Measurements from ENCODE around the gene NHS. TPM values are rescaled to one million over a fixed set of nuclear protein-coding genes. Genes with fewer than 3 reads are reported as not detected.
A peak's percentile ranks its signal among the peaks of the same experiment; 100 is the strongest.

NHS gene
- total RNA-seq (2014; rRNA removed; shearing (Covaris generic); ENCODE audit: low replicate concordance) = 2.4 TPM in 2 replicates

DNA sequence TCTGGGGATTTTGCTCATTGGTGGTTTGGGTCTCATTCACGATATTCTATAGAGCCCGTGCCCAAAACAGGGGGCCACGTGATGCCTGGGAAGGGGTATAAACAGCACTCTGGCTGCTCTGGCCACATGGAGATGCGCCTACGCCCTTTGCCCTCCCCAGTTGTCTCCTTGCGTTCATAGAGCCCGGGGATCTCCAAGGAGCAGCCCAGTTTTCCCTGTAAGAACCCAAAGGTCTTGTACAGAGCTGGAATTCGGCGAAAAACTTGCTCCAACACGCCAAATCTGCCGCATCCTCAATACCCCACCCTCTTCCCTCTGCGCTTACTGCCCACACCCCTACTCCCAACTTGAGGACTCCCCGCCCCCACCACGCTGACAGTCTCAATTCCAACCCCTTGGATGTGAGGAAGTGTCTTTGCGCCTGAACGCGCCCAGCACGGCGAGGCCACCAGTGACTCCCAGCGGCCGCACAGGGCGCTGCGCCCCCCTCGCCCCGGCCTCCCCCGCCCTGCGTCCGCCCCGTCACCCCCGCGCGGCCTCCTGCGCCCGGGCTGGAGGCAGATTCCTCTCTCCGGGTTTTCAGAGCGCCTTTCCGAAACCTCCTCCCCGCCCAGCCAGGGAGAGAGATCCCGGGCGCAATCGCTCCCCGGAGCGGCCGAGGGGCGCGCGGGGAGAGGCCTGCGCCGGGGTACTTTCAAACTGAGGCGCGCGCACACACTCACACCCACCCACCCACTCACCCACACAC lies at the start of gene NHS:
Gene NHS (plus strand): TSS at position 582 of the 748 bp plus-strand sequence. CDS start 558 bp downstream, outside the sequence.
- DNase-seq (ENCODE audit: low read depth) = peak; percentile 65
- in situ Hi-C loops (cut with HindIII; ENCODE audit: low pct_unique_long_range_greater_than_20kb, low sequenced_read_pairs) = no loop called here

DNA sequence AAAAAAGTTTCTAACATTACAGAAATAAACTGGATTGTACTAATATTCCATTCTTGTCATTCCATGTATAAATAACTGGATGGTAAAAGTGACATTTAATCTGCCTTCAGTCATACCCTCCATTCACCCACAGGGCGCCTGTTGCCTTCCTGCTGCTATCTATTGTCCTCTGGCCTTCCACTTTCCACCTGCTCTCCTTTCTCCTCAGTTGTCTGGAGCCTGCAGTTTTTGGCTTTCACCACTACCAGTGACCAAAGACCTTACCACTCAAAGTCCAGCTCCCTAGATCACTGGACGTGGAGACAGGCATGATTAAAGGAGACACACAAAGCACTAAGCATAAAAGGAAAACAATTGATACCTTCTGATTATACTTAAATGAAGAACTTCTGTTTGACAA lies 46.2 kb upstream of the NHS start:
- in situ Hi-C loops (cut with HindIII; ENCODE audit: low pct_unique_long_range_greater_than_20kb, low sequenced_read_pairs) = no loop called here
- DNase-seq (ENCODE audit: low read depth) = no peak

DNA sequence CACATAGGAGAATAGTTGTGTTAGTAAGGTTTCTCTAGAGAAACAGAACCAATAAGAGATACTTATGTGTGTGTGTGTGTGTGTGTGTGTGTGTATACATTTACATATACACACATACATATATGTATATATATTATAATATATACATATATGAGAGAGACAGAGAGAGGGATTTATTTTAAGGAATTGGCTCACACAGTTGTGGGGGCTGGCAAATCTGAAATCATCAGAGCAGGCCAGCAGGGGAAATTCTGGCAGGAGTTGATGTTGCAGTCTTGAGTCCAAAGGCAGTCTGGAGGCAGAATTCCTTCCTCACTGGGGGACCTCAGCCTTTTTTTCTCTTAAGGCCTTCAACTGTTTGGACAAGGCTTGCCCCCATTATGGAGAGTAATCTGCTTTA lies 38.6 kb upstream of the NHS start:
- in situ Hi-C loops (cut with HindIII; ENCODE audit: low pct_unique_long_range_greater_than_20kb, low sequenced_read_pairs) = no loop called here

DNA sequence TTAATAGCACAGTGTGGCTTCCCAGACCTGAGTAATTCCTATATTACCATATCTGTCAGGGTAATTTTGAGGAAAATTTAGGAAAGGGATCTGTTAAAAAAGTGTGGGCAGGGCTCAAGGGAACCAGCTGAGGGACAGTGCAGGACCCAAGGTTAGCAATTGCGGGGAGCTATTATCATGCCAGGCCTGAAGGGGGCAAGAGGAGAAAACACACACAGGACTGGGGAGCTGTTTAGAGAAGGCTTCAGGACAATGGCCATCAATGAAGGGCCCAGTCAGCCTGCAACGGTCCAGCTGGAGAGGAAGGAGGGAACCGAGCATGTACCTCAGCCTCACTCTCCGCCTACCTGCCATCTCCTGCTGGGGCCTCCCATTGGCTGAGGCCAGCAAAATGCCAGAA lies 19.0 kb upstream of the NHS start:
- DNase-seq (ENCODE audit: low read depth) = no peak
- in situ Hi-C loops (cut with HindIII; ENCODE audit: low pct_unique_long_range_greater_than_20kb, low sequenced_read_pairs) = no loop called here

More for the DNA sequence above, 38.6 kb upstream of the NHS start:
- DNase-seq (ENCODE audit: low read depth) = no peak

DNA sequence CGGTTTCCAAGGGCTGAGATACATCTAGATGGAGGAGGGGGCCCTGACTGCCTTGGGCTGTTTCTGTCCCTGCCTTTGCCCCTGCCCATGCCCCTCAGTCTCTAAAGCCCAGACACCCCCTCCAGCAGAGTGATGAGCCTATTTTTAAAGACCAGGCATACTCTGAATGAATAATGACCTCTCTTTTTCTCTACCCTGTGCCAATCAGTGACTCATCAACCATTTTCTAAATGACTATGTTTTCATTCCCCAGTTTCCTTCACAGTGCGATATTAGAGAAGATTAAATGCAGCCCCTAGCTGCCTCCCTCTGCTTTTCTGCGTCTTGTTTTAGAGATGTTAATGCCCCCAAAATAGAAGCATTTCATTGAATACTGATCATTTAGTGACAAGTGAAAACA lies 15.5 kb upstream of the NHS start:
- in situ Hi-C loops (cut with HindIII; ENCODE audit: low pct_unique_long_range_greater_than_20kb, low sequenced_read_pairs) = no loop called here
- DNase-seq (ENCODE audit: low read depth) = no peak

DNA sequence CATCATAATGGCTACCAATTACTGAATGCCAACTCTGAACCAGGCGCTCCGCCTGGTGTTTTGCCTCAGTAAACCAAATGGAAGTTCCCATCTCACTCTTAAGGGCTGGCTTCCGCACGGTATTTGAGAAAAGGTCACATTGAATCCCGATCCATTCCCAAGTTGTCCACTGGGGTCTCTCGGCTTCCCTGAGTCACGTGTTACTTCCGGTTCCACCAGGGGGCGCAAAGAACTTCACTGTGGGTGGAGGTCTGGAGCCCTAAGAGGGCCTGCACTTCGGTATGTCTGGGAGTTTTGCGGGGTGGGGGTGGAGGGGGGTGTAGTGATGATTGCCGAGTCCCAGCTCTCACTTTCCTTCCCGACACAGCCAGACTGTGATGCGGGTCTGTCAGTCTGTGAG lies 13.4 kb upstream of the NHS start:
- no peak for DNase-seq (ENCODE audit: low read depth)
- in situ Hi-C loops (cut with HindIII; ENCODE audit: low pct_unique_long_range_greater_than_20kb, low sequenced_read_pairs) = no loop called here

DNA sequence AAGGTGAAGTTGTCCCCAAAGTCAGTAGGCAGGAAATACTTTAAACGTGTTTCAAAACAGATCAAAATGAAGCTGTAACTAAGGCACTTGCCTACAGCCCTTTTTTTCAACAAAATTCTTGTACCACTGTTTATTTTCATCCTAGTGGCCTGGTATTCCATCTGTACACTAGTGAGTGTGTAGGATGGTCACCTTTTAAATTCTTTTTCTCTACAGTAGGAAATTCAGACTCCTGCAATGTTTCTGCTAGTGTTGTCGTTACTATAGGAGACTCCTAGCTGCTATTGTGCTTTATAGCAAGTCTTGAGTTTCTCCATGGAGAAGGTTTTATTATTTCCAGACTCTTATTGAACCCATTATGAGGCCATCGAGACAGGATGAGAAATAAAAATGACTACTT lies 7.0 kb upstream of the NHS start:
- no peak for DNase-seq (ENCODE audit: low read depth)

DNA sequence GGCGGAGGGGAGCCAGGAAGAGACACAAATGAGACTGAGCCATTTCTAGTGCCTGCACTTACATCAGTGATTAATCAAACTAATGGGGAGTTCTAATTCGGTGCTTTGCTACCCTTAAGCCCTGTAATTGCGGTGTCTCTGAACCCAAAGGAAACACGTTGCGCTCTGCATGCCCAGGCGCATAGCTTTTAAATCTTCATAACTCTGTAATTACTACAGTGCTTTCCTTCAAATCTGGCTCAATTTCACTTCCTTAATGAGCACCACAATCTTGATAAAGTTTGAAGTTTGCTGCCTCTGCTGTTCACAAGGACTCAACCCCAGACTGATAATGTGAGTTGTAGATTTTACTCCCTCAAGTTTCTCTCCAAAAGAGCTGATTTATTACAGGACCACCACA lies 5.7 kb upstream of the NHS start:
- no peak for DNase-seq (ENCODE audit: low read depth)
- in situ Hi-C loops (cut with HindIII; ENCODE audit: low pct_unique_long_range_greater_than_20kb, low sequenced_read_pairs) = no loop called here

More for the DNA sequence above, 7.0 kb upstream of the NHS start:
- in situ Hi-C loops (cut with HindIII; ENCODE audit: low pct_unique_long_range_greater_than_20kb, low sequenced_read_pairs) = no loop called here

DNA sequence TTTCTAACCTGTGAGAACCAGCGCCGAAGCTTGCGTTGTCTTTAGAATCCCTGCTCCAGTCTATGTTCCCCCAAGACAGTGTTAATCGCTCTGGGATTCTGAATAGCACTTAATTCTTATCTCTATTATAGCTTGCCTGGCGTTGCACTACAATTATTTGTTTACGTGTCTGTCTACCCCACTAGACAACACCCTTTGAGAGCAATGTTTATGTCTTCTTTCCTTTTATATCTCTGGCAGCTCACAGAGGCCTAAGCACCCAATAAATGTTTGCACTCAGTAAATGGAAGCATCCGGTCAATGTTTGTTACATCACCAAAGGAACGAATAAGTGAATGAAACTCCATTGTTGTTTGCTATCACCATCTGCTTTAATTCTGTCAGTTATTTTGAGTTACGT lies 4.8 kb upstream of the NHS start:
- DNase-seq (ENCODE audit: low read depth) = no peak
- in situ Hi-C loops (cut with HindIII; ENCODE audit: low pct_unique_long_range_greater_than_20kb, low sequenced_read_pairs) = no loop called here

DNA sequence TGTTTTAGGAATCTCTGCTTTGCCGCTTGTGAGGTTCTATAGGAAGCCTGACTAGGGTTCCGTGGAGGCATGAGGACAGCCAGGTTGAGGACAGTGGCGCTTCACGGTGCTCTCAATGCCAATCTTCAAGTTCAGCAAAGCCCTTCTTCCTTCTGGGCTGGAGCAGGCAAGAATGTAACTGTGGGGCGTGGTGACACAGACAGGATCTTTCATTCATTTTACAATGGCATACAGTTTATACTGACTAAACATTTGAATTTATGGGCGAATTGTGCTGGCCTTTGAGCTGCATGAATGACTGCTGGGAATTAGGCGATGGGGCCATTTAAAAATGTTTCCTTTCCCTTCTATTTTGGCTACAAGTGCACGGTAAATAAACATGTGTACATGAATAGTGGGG lies 2.9 kb upstream of the NHS start:
- no peak for DNase-seq (ENCODE audit: low read depth)
- in situ Hi-C loops (cut with HindIII; ENCODE audit: low pct_unique_long_range_greater_than_20kb, low sequenced_read_pairs) = no loop called here

DNA sequence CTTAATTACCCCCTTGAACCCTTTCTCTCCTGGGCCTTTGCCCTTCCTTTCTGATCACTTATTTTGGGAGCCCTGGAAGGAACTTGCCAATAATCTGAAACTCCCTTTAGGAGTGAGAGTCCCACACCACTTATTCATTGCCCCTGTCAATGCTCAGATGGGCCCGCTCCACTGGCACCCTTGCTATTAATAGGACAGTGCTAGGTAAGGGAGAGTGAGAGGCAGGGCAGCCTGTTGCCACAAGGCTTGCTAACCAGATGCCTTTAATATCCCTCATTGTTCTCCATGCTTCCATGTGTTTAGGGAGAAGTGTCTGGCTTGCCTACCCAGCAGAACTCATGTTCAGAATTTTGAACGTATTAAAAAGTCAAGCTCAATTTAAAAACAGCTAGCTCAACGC lies 1.7 kb upstream of the NHS start:
- in situ Hi-C loops (cut with HindIII; ENCODE audit: low pct_unique_long_range_greater_than_20kb, low sequenced_read_pairs) = no loop called here
- no peak for DNase-seq (ENCODE audit: low read depth)

DNA sequence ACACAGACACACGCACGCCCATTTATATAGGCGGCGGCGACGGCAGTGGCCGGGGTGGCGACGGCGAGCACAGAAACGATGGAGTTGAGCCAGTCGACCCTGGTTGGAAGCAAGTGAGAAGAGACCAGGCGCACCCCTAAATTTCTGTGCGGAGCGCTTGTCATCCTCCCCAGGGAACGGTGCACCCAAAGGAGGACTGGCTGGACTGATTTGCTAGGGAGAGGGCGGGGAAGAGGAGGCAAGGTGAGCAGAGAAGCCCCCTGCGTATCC lies 302 bp downstream of the NHS start:
- DNase-seq (ENCODE audit: low read depth) = no peak
- in situ Hi-C loops (cut with HindIII; ENCODE audit: low pct_unique_long_range_greater_than_20kb, low sequenced_read_pairs) = no loop called here

DNA sequence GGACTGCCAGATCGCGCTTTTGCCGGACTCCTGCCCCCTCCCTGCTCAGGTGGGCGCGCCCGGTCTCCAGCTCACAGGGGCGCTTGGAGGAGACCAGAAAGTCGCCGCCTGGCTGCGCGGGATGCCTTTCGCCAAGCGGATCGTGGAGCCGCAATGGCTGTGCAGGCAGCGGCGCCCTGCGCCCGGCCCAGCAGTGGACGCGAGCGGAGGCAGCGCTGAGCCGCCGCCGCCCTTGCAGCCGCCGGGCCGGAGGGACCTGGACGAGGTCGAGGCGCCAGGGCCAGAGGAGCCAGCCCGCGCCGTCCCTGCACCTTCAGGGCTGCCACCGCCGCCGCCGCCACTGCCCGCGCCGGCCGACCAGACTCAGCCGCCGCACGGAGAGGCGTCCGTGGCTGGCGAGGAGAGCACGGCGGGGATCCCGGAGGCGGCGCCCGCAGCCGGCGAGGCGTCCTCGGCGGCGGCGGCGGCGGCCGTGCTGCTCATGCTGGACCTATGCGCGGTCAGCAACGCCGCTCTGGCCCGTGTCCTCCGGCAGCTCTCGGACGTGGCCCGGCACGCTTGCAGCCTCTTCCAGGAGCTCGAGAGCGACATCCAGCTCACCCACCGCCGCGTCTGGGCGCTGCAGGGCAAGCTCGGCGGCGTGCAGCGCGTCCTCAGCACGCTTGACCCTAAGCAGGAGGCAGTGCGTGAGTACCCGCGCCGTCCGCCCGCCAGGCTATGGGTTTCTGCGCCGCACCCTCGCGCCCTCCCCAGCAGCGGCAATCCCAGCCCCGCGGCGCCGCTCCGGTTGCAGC lies 834 bp downstream of the NHS start:
- DNase-seq (ENCODE audit: low read depth) = peak; percentile 46
- in situ Hi-C loops (cut with HindIII; ENCODE audit: low pct_unique_long_range_greater_than_20kb, low sequenced_read_pairs) = no loop called here

DNA sequence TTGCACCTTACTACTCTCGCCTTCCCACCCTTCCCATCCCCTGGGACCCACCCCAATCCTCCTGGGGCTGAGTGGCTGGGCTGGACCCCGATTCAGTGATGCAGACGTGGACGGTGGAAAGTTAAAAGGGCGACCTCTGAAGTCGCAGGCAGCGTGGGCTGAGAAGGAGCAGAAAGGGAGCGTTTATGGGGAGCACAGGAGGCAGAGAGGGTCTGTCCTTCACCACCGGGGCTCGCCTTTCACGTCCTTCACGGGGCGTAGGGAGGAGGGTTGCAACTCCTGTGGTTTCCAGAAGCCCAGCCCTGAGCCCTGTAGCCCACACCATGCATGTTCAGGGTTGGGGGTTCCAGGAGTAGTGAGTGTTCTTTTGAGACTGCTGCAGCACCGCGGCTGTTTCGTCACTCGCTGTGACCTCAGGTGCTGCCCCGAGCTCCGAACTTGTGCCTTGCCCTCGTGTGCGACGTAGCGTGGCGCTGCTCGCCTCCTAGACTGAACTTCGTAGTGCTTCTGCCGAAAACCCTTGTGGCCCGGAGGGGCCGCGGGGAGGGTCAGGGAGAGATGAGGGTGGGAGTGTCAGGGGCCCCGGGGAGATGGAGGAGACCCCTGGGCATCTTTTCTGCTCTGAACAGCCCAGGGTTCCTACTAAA lies 1.6 kb downstream of the NHS start:
- in situ Hi-C loops (cut with HindIII; ENCODE audit: low pct_unique_long_range_greater_than_20kb, low sequenced_read_pairs) = no loop called here
- DNase-seq (ENCODE audit: low read depth) = peak; percentile 40

DNA sequence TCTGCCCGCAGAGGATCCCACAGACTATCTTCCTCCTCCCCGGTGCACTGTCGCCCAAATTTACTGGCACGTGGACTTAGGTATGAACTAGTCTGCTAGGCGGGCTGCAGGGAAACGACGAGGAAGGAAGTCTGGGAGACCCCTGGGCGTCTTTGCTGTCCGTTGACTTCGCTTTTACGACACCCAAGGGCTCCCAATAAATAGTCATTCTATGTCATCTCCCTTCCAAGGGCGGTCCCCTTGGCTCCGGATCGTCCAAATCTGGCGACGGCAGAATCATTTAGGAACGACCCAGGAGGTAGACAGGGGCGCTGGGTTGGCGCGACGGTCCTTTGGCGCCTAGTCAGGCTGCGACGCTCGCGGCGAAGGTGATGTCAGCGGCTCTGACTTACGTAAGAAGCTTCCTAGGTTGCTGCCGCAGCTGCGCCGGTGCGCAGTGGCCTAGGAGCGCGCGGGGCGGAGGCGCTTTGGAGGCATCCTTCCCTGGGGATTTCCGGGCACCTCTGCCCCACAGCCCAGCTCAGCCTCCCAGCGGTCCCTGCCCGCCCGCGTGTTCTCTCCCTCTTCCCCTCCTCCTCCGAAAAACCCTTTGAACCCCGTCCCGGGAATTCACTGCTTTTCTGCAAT lies 2.2 kb downstream of the NHS start:
- in situ Hi-C loops (cut with HindIII; ENCODE audit: low pct_unique_long_range_greater_than_20kb, low sequenced_read_pairs) = no loop called here

DNA sequence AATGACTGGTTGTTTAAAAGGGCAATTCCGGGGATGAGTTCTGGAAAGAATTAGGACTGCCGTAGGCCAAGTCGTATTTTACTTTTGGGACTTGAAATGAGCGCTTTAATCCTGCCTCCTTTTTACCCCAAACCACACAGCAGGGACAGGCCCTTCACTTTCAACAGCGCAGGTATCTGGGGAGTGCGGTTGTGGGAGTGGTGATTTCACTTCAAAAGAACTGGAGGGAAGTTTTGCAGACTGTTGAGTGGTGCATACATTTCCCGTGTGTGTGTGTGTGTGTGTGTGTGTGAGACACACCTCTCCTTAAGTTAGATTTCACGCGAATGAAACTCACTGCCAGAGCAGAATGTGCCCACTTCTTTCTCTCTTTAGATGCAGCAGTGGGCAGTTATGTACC lies 2.8 kb downstream of the NHS start:
- no peak for DNase-seq (ENCODE audit: low read depth)
- in situ Hi-C loops (cut with HindIII; ENCODE audit: low pct_unique_long_range_greater_than_20kb, low sequenced_read_pairs) = no loop called here

More for the DNA sequence above, 2.2 kb downstream of the NHS start:
- peak; percentile 69 for DNase-seq (ENCODE audit: low read depth)

DNA sequence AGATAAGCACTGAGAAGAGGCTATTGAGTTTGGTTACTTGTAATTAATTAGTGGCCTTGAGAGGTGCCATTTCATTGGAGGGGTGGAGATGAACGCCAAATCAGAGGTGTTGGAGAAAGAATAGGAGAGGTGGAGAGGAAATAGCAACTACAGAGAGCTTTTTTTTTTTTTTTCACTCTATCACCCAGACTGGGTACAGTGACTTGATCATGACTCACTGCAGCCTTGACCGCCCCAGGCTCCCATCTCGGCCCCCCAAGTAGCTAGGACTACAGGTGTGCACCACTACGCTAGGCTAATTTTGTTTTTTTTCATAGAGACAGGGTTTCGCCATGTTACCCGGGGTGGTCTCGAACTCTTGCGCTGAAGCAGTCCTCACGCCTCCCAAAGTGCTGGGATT lies 5.2 kb downstream of the NHS start:
- in situ Hi-C loops (cut with HindIII; ENCODE audit: low pct_unique_long_range_greater_than_20kb, low sequenced_read_pairs) = no loop called here
- DNase-seq (ENCODE audit: low read depth) = no peak

DNA sequence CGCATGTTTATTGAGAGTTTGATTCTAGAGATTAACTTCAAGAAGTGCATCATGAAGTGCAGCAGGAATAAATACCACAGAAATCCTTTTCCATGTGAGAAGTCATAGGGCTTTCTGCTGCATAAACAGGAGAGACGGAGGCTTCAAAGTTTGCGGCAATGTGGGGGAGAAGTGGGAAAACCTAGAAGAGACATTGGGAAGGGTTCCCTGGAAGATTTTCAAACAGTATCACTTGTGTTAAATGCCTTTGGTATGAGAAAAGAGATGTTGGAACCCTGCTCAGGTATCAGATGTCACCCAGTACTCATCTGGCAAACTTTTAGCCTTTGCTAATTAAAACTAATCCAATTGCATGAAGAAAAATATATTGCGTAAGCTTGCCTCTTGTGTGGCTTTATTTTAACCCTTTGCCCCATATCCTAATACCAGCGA lies 15.4 kb downstream of the NHS start:
- DNase-seq (ENCODE audit: low read depth) = no peak
- in situ Hi-C loops (cut with HindIII; ENCODE audit: low pct_unique_long_range_greater_than_20kb, low sequenced_read_pairs) = no loop called here

DNA sequence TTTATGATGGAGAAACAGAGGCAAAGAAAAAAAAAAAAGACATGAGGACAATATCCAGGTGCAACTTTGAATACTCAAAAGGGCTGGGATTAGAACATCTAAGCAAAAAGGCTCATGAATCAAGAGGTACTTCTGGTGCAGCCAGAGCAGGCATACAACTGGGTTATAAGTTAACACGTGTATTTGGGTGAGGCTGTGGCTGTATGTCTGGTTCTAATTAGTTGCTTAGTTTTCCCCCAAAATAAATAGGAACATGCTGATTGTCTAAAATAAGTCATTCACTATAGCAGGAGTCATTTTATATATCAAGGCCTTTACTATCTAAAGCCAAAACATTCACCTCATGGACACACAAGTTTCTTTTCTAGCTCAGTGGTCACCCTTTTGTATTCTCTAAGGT lies 20.2 kb downstream of the NHS start:
- in situ Hi-C loops (cut with HindIII; ENCODE audit: low pct_unique_long_range_greater_than_20kb, low sequenced_read_pairs) = no loop called here

More for the DNA sequence above, 20.2 kb downstream of the NHS start:
- no peak for DNase-seq (ENCODE audit: low read depth)
